Measurements from ENCODE around the gene S100PBP. TPM values are rescaled to one million over a fixed set of nuclear protein-coding genes. Genes with fewer than 3 reads are reported as not detected.

S100PBP gene
- total and polyA plus RNA-seq, 2 donors (not counting 3 experiments of a cell fraction or from before 2014, with no cell fraction given), result 15.4 to 38.6 TPM

DNA sequence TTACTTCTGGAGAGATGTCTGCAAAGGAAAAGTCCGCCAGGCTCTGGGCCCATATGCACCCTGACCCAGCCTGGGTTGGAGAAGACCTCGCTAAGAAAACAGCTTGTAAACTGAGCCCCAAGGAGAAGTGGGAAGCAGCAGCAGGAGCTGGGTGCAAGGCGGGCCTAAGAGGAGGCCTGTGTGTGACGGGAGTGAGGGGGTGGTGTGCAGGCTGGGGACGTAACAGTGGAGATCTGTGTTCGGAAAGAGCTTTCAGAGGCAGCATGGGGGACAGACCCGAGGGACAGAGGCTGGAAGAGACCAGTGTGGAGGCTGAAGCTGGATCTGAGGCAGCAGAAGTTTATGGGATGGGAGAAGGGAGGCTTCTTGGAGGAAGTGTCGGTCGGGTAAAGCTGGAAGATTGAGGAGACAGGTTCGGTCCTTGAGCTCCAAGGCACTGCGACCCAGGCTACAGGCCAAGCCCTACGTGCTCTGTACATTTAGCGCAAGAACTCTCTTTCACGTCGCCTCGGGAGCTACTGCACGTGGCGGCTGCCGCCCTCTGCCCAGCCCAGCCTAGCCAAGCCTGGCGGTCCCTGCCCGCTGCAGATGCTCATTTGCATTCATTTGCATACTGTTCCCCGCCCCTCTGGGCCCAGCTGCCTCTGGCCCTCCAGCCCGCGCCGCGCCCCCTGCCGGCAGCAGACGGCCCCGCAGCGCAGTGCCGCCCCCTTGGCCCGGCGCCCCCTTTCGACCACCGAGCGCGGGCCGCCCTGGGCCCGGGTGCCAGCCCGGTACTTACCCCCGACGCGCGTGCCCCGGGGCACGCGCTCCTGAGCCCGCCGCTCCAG is 75.1 kb downstream of the S100PBP start:
- no peak for FAIRE-seq
- Histone ChIP-seq H3K27ac (ENCODE audit: insufficient read depth, low read depth, low read length) (no peak overlapping the region), H3K4me3 (replicated peaks in 1 of 3; ENCODE audit: insufficient read depth in 1 of 3, low read depth in 1 of 3, low read length in 3 of 3) (peak overlapping the region; percentile 16 to 35 (median 30))

More for the DNA sequence above, 75.1 kb downstream of the S100PBP start:
- no peak overlapping the region for H3K9ac ChIP-seq (replicated peaks; ENCODE audit: extremely low read depth, insufficient read depth, low read length)
- H2AFZ ChIP-seq (ENCODE audit: low read depth, low read length), result peak overlapping the region; percentile 63
- no peaks in the 10 kb centered on the region for H3K9me3 ChIP-seq (replicated peaks; ENCODE audit: control insufficient read depth, insufficient read depth, low read length)
- dilution Hi-C loops (cut with MboI; ENCODE audit: extremely low pct_ligation_motif_present, low sequenced_read_pairs) (no loop called here), intact Hi-C loops (cut with micrococcal nuclease) (no loop called here)
- H3K9me1 ChIP-seq (replicated peaks; ENCODE audit: control insufficient read depth, extremely low read depth, insufficient read depth, low read length), result no peaks in the 10 kb centered on the region
- ChIA-PET POLR2A (no interaction called here), CTCF (interaction anchor here (0.6 to 5.7 kb wide), 20 partner anchors 11 to 491 kb away, joined by 3 to 51 read pairs (median 4); partner anchors contain the start of gene RNF19B)
- no peaks in the 10 kb centered on the region for H3K79me2 ChIP-seq (ENCODE audit: control insufficient read depth, insufficient read depth, low read length)
- peak; percentile 56 to 76 for TF ChIP-seq CTCF (IDR thresholded peaks at IDR 0.05; ENCODE audit: extremely low read depth in 1 of 2, insufficient read depth in 1 of 2, low read depth in 1 of 2, low read length in 2 of 2)
- TF ChIP-seq EZH2 (IDR thresholded peaks at IDR 0.05; ENCODE audit: borderline replicate concordance, low read depth, low read length, severe bottlenecking), result peak; percentile 31
- TF ChIP-seq, protein P1, sequence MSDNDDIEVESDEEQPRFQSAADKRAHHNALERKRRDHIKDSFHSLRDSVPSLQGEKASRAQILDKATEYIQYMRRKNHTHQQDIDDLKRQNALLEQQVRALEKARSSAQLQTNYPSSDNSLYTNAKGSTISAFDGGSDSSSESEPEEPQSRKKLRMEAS (IDR thresholded peaks at IDR 0.05; ENCODE audit: insufficient read depth, insufficient read length), result no peak
- DNase-seq (ENCODE audit: low read depth, low spot score), result no peak
- no TSS peak for BruUV-seq (replicated peaks)
- H4K20me1 ChIP-seq (replicated peaks; ENCODE audit: control insufficient read depth, extremely low read depth, insufficient read depth, low read length), result no peaks in the 10 kb centered on the region
- peaks cover 13 to 19% of the 10 kb centered on the region in 2 experiments for H3K27me3 ChIP-seq (ENCODE audit: control insufficient read depth in 2 of 2, insufficient read depth in 2 of 2, low read length in 2 of 2)
- H3K4me2 ChIP-seq (ENCODE audit: insufficient read depth, low read length), result peak overlapping the region; percentile 61
- H3K36me3 ChIP-seq (ENCODE audit: control insufficient read depth in 2 of 2, extremely low read depth in 1 of 2, insufficient read depth in 2 of 2, low read length in 2 of 2), result no peaks in the 10 kb centered on the region
- H3K4me1 ChIP-seq (ENCODE audit: control insufficient read depth, extremely low read depth, insufficient read depth, low read length), result peaks cover 6% of the 10 kb centered on the region
